GM12878 (cell line): ENCODE data around the gene GRIK3. TPM values are rescaled to one million over a fixed set of nuclear protein-coding genes. Genes with fewer than 3 reads are reported as not detected.
"Not testable (repeated sequence)": the region's sequence is repeated elsewhere in the genome, so short reads cannot be mapped to it uniquely, and the experiment has no call there.

Experiments
- ATAC-seq: fragments of 200-7000 bp; cut with Tn5 transposase; 3 replicates; pipeline ENCODE4 v1.9.1; 2020; ENCODE audit warnings: mild to moderate bottlenecking, moderate library complexity
- BruUV-seq: library from RNA; stranded (reverse); fragments of 400-500 nt; replicated peaks from 2 replicates; lab custom pipeline; 2021; lab: Mats Ljungman, UMichigan
- CTCF ChIA-PET: fragments of 300-600 bp; sonication (Branson Sonifier 250); formaldehyde crosslinking; extraction: SDS; loops from one replicate; lab custom pipeline; 2021; ENCODE audit warnings: inconsistent platforms; lab: Yijun Ruan, JAX
- POLR2A ChIA-PET: fragments of 350-600 bp; formaldehyde crosslinking; extraction: SDS; loops from one replicate; lab custom pipeline; 2021; ENCODE audit warnings: inconsistent platforms; lab: Charles Lee
- RAD21 ChIA-PET: fragments of 300-600 bp; sonication (Branson Sonifier 250); formaldehyde crosslinking; loops from one replicate; lab custom pipeline; 2023; ENCODE audit warnings: antibody characterized with exemption; ENCODE audit not compliant: unreplicated experiment; lab: Charles Lee
- SMC1A ChIA-PET: fragments of 300-600 bp; sonication (Branson Sonifier 250); formaldehyde crosslinking; loops from one replicate; lab custom pipeline; 2023; ENCODE audit not compliant: unreplicated experiment, uncharacterized antibody; lab: Charles Lee
- DNase-seq: peaks from one replicate; pipeline ENCODE4 v3.0.0-alpha.2; 2011; ENCODE audit warnings: low read depth, low spot score
- FAIRE-seq: peaks from 3 replicates; lab custom pipeline; 2011; peaks lifted over from hg19 to GRCh38; lab: Jason Lieb, UNC
- H2AFZ ChIP-seq: 2 replicates; pipeline ENCODE4 v1.6.0; 2011; ENCODE audit warnings: low read depth, low read length, control low read depth; ENCODE audit not compliant: control insufficient read depth
- H3K27ac ChIP-seq: 2 replicates; pipeline ENCODE4 v1.5.1; 2011; ENCODE audit warnings: control low read depth; ENCODE audit not compliant: control insufficient read depth, insufficient read depth
- H3K27me3 ChIP-seq, 2 experiments: replicated peaks in 1 of 2; 2 replicates each; pipeline versions ENCODE4 v1.6.0 to v1.6.1; 2011; ENCODE audit warnings: low read length in 1 of 2; ENCODE audit not compliant: control insufficient read depth in 2 of 2, insufficient read depth in 2 of 2
- H3K36me3 ChIP-seq, 2 experiments: 2 replicates each; pipeline ENCODE4 v1.5.1; 2011; ENCODE audit warnings: low read length in 1 of 2; ENCODE audit not compliant: control insufficient read depth in 2 of 2, insufficient read depth in 2 of 2
- H3K4me1 ChIP-seq: 2 replicates; pipeline ENCODE4 v1.6.1; 2011; ENCODE audit warnings: mild to moderate bottlenecking, low read length, moderate library complexity, mixed read lengths; ENCODE audit not compliant: control insufficient read depth, insufficient read depth
- H3K4me2 ChIP-seq: 2 replicates; pipeline ENCODE4 v1.6.0; 2011; ENCODE audit warnings: control low read depth; ENCODE audit not compliant: control insufficient read depth, insufficient read depth
- H3K4me3 ChIP-seq: fragments of 200-600 bp; sonication (generic); 2 replicates; pipeline ENCODE4 v1.5.1; 2016
- H3K79me2 ChIP-seq: 2 replicates; pipeline ENCODE4 v1.6.0; 2011; ENCODE audit warnings: low read length; ENCODE audit not compliant: control insufficient read depth, insufficient read depth
- H3K9ac ChIP-seq: 2 replicates; pipeline ENCODE4 v1.8.0; 2011; ENCODE audit warnings: low read length, control low read depth, mixed read lengths; ENCODE audit not compliant: control insufficient read depth, insufficient read depth
- H3K9me3 ChIP-seq: replicated peaks from 3 replicates; pipeline ENCODE4 v1.5.1; 2011; ENCODE audit warnings: mild to moderate bottlenecking, low read length; ENCODE audit not compliant: control insufficient read depth, insufficient read depth
- H4K20me1 ChIP-seq: 2 replicates; pipeline ENCODE4 v1.6.0; 2011; ENCODE audit not compliant: control insufficient read depth, insufficient read depth
- BACH1 ChIP-seq: fragments of 450-650 bp; IDR thresholded peaks from 2 replicates; pipeline ENCODE4 v1.6.1; 2017; ENCODE audit warnings: mild to moderate bottlenecking, borderline replicate concordance
- CREM ChIP-seq: IDR thresholded peaks from 2 replicates; pipeline ENCODE4 v1.6.1; 2014; ENCODE audit warnings: antibody characterized with exemption, low read depth
- ETV6 ChIP-seq, 2 experiments: fragments of 450-650 bp in 1 of 2; IDR thresholded peaks in 1 of 2; conservative IDR thresholded peaks in 1 of 2; 2 replicates each; pipeline ENCODE4 v1.6.1; 2014; ENCODE audit warnings: antibody characterized with exemption in 1 of 2, borderline replicate concordance in 1 of 2, low read depth in 1 of 2, mild to moderate bottlenecking in 1 of 2, moderate library complexity in 1 of 2
- HCFC1 ChIP-seq: fragments of 150-350 bp; IDR thresholded peaks from 2 replicates; pipeline ENCODE4 v1.6.1; 2014; ENCODE audit warnings: low read length
- LARP7 ChIP-seq: fragments of 450-650 bp; IDR thresholded peaks from 2 replicates; pipeline ENCODE4 v1.6.1; 2017; ENCODE audit warnings: mild to moderate bottlenecking
- PAX5 ChIP-seq: IDR thresholded peaks from 2 replicates; pipeline ENCODE4 v1.6.1; 2011; ENCODE audit warnings: low read depth, low read length, borderline replicate concordance
- SUPT20H ChIP-seq: IDR thresholded peaks from 2 replicates; pipeline ENCODE4 v1.6.1; 2011; ENCODE audit warnings: low read depth, mild to moderate bottlenecking, low read length, moderate library complexity, borderline replicate concordance; ENCODE audit not compliant: control insufficient read depth
- ZNF274 ChIP-seq: IDR thresholded peaks from one replicate; pipeline ENCODE4 v1.8.0; 2011; ENCODE audit not compliant: insufficient read length, insufficient read depth
- WGBS: methylation state at CpG from one replicate; pipeline ENCODE4 v1.1.6; 2016; ENCODE audit warnings: low lambda C conversion rate; ENCODE audit not compliant: insufficient replicate concordance, insufficient coverage; ENCODE audit errors: missing lambda C conversion rate; 5-methylcytosine and 5-hydroxymethylcytosine counted together
- in situ Hi-C: fragments of 300-500 bp; cut with MboI; formaldehyde crosslinking; loops from 9 replicates; pipeline ENCODE4 v1.14.3; 2018; ENCODE audit warnings: mixed read lengths
- intact Hi-C: fragments of 100-400 bp; cut with micrococcal nuclease; formaldehyde crosslinking; loops from one replicate; pipeline ENCODE4 v1.14.2; 2022; ENCODE audit not compliant: unreplicated experiment
- polyA plus RNA-seq, 11 experiments: library from polyadenylated mRNA; depleted of rRNA in 4 of 11; unstranded in 6 of 11; stranded (reverse) in 5 of 11; fragments of >200 nt; fragmentation: Nextera tagmentation in 4 of 11; fragmentation: Illumina TruSeq in 1 of 11; extraction: Ambion mirVana in 4 of 11; extraction: Trizol in 1 of 11; gene quantifications; 1 replicate in 1 of 11; 2 replicates in 10 of 11; pipeline versions ENCODE4 v1.2.1 to v1.2.3, GENCODE V29; 2011 to 2016; ENCODE audit warnings: inconsistent platforms in 2 of 11, missing spikeins in 2 of 11, low read depth in 1 of 11
- total RNA-seq, 4 experiments: library from RNA; depleted of rRNA in 3 of 4; stranded (reverse); fragments of >200 nt in 3 of 4; fragmentation: Illumina TruSeq in 1 of 4; extraction: Trizol in 1 of 4; gene quantifications; 2 replicates each; pipeline versions ENCODE4 v1.2.1 to v1.2.3, GENCODE V29; 2013 to 2021

The GRIK3 gene
- total and polyA plus RNA-seq, 10 of the 15 experiments (the other 5 are each of a cell fraction or from before 2014, with no cell fraction given), result not detected

GRCh38 chr1:36909946-36910725 is 124.2 kb downstream of the GRIK3 start (continued):
- no peak for TF ChIP-seq SUPT20H
- TF ChIP-seq ZNF274, result no peak

DNA sequence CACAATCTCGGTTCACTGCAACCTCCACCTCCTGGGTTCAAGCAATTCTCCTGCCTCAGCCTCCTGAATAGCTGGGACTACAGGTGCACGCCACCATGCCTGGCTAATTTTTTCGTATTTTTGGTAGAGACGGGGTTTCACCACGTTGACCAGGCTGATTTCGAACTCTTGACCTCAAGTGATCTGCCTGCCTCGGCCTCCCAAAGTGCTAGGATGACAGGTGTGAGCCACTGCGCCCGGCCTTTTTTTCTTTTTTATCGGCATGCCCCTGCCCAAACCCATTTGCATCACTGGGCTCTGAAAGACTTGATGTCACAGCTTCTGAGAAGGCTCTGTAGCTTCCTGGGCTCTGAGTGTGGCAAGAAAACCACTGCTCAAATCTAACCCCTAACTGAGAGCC is 125.0 kb downstream of the GRIK3 start:
- H3K4me1 ChIP-seq, BruUV-seq, H3K9ac ChIP-seq, H4K20me1 ChIP-seq, H3K4me3 ChIP-seq, H3K4me2 ChIP-seq, H3K9me3 ChIP-seq, RAD21 ChIA-PET, H3K79me2 ChIP-seq, SMC1A ChIA-PET, H2AFZ ChIP-seq, H3K36me3 ChIP-seq, FAIRE-seq, H3K27me3 ChIP-seq, in situ Hi-C loops, CTCF ChIA-PET, intact Hi-C loops, DNase-seq, POLR2A ChIA-PET, H3K27ac ChIP-seq: not testable (repeated sequence)
- peak; percentile 37 for ATAC-seq
- 41% methylated on average over 10 of the region's 10 CpGs for WGBS

- TF ChIP-seq CREM (no peak), BACH1 (no peak), LARP7 (no peak), ETV6 (conservative IDR thresholded peaks at IDR 0.05 in 1 of 2, IDR thresholded peaks at IDR 0.05 in 1 of 2; ENCODE audit: borderline replicate concordance in 1 of 2, low read depth in 1 of 2) (no peak), HCFC1 (no peak), PAX5 (no peak)
- TF ChIP-seq, all 136 proteins: peak for 0
- intact Hi-C loops (no loop called here), in situ Hi-C loops (no loop called here)
- H3K36me3 ChIP-seq, result no peaks in the 10 kb centered on the region
- no peak overlapping the region for H3K4me2 ChIP-seq
- no peaks in the 10 kb centered on the region for H4K20me1 ChIP-seq
- no TSS peak for BruUV-seq
- ChIA-PET SMC1A (no interaction called here), CTCF (no interaction called here), POLR2A (no interaction called here), RAD21 (no interaction called here)
- 5% methylated on average over 3 of the region's 3 CpGs for WGBS
- no peak overlapping the region for H2AFZ ChIP-seq
- no peak overlapping the region for H3K27ac ChIP-seq
- FAIRE-seq (no peak), ATAC-seq (no peak), DNase-seq (no peak)
- no peaks in the 10 kb centered on the region for H3K79me2 ChIP-seq
- H3K27me3 ChIP-seq, result no peaks in the 10 kb centered on the region
- H3K4me3 ChIP-seq, result no peak overlapping the region
- peaks cover 5% of the 10 kb centered on the region; the same call in 1 of the 2 replicates for H3K4me1 ChIP-seq
- H3K9ac ChIP-seq, result no peak overlapping the region
- H3K9me3 ChIP-seq, result no peaks in the 10 kb centered on the region
Observed at GRCh38 chr1:36908096-36908495, 126.2 kb downstream of the GRIK3 start.
